Activated naive CD8-positive, alpha-beta T cell treated with anti-CD3 and anti-CD28 coated beads for 36 hours (primary cell): Measurements from ENCODE around the gene TRAK1. TPM values are rescaled to one million over a fixed set of nuclear protein-coding genes. Genes with fewer than 3 reads are reported as not detected.

ENCODE experiments used
- total RNA-seq, 2 experiments: library from RNA; stranded (reverse); gene quantifications; one replicate each; pipeline ENCODE4 v1.2.3, GENCODE V29; 2021

The TRAK1 gene
- total RNA-seq, 2 experiments from 2014 or later = 22.3 to 22.8 TPM

Other genes with a start within 250 kb of the TRAK1 start
- 10 to 100 TPM in 1 of 2 experiments, 1 to 10 TPM in 1; 9.8 to 10.3 TPM for gene ULK4, start 129.3 kb upstream of the TRAK1 start, total RNA-seq
- not detected for gene CCK, start 174.8 kb downstream of the TRAK1 start, total RNA-seq